Measurements from ENCODE around the gene ILF2. TPM values are rescaled to one million over a fixed set of nuclear protein-coding genes. Genes with fewer than 3 reads are reported as not detected.
"Not testable (repeated sequence)": the region's sequence is repeated elsewhere in the genome, so short reads cannot be mapped to it uniquely, and the experiment has no call there.

The ILF2 gene
- total RNA-seq, 1 experiment from 2014 or later: 315 TPM

DNA sequence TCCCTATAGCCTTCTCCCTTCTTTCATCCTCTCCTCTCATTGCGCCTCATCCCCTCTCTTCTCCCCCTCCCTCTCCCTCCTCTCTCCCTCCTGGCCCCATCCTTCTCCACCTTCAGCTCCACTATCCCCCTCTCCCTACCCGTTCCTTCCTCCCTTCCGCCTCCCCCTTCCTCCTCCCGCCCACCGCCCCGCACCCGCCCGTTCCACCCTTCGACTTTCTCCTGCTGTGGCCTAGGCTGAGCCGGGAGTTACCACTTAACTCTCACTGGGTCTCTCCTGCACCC, 9.3 kb upstream of the ILF2 start:
- DNase-seq (ENCODE audit: extremely low read depth, low read depth): no peak

DNA sequence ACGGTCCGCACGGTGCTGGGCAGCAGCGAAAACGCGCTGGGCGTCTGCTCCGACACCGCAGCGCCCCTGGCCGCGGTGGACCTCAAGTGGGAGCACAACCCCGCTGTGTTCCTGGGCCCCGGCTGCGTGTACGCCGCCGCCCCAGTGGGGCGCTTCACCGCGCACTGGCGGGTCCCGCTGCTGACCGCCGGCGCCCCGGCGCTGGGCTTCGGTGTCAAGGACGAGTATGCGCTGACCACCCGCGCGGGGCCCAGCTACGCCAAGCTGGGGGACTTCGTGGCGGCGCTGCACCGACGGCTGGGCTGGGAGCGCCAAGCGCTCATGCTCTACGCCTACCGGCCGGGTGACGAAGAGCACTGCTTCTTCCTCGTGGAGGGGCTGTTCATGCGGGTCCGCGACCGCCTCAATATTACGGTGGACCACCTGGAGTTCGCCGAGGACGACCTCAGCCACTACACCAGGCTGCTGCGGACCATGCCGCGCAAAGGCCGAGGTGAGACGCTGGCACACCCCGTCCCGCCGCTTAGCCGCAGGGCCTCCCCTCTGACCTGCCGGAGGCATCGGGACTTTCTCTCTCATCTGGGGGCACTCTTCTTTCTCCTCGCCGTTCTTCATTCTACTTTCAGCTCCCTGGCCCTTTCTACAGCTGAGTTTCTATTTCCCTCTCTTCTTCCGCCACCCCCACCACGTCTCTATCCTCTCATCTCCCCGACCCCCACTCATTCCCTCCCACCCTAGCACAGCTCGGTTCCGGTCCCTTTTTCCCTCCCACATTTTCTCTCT, 8.7 kb upstream of the ILF2 start:
- no peak for DNase-seq (ENCODE audit: extremely low read depth, low read depth)

DNA sequence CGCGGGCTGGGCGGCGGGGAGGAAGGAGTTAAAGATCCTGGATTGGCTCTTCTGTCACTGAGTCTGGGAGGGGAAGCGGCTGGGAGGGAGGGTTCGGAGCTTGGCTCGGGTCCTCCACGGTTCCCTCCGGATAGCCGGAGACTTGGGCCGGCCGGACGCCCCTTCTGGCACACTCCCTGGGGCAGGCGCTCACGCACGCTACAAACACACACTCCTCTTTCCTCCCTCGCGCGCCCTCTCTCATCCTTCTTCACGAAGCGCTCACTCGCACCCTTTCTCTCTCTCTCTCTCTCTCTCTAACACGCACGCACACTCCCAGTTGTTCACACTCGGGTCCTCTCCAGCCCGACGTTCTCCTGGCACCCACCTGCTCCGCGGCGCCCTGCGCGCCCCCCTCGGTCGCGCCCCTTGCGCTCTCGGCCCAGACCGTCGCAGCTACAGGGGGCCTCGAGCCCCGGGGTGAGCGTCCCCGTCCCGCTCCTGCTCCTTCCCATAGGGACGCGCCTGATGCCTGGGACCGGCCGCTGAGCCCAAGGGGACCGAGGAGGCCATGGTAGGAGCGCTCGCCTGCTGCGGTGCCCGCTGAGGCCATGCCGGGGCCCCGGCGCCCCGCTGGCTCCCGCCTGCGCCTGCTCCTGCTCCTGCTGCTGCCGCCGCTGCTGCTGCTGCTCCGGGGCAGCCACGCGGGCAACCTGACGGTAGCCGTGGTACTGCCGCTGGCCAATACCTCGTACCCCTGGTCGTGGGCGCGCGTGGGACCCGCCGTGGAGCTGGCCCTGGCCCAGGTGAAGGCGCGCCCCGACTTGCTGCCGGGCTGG, 7.9 kb upstream of the ILF2 start, which contains the start of gene NPR1:
TSS of gene NPR1 (plus strand) at position 170 of the 818 bp plus-strand sequence. CDS start at position 591, 421 bp downstream.
- no peak for DNase-seq (ENCODE audit: extremely low read depth, low read depth)

DNA sequence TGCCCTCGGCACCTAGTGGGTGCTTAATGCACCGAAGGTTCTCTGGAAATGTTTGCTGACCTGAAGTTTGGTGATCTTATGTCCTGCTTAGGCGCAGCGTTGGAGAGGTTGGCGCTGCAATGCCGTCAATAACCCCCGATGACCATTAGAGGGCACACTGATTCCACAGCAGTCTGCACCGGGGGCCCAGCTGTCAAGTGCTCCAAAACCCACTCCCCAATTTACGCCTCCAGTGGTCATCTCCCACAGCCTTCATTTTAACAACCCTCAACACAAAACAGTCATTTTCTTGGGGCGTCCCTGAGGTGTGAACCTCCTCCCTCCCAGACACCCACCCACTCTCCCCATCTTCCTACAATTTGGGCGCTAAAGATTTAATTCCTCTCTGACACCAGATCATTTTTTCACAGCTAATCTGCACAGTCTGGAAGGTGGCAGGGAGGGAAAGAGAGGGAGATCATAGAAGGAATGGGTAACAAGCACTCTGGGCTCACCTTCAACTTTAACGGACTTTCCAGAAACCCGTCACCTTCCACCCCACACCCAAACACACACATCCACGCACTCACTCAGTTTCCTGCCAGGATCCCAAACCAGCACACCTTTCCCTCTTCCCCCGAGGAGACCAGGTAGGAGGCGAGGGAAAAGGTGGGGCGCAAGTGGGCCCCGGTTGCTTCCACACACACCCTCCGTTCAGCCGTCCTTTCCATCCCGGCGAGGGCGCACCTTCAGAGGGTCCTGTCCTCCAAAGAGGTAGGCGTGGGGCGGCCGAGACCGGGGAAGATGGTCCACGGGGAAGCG, 7.1 kb upstream of the ILF2 start:
- peak; percentile 52 for DNase-seq (ENCODE audit: extremely low read depth, low read depth)

DNA sequence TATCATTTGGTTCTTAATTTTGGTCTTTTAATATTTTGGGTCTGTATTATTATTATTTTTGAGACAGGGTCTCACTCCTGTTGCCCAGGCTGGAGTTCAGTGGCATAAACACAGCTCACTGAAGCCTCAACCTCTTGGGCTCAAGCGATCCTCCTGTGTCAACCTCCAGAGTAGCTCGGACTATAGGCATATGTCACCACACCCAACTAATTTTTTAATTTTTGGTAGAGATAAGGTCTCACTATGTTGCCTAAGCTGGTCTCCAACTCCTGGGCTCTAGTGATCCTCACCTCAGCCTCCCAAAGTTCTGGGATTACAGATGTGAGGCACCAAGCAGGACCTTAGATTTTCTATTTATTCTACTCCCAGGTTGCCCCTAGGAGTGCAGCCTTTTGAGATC, 2.7 kb upstream of the ILF2 start:
- no peak for DNase-seq (ENCODE audit: extremely low read depth, low read depth)

DNA sequence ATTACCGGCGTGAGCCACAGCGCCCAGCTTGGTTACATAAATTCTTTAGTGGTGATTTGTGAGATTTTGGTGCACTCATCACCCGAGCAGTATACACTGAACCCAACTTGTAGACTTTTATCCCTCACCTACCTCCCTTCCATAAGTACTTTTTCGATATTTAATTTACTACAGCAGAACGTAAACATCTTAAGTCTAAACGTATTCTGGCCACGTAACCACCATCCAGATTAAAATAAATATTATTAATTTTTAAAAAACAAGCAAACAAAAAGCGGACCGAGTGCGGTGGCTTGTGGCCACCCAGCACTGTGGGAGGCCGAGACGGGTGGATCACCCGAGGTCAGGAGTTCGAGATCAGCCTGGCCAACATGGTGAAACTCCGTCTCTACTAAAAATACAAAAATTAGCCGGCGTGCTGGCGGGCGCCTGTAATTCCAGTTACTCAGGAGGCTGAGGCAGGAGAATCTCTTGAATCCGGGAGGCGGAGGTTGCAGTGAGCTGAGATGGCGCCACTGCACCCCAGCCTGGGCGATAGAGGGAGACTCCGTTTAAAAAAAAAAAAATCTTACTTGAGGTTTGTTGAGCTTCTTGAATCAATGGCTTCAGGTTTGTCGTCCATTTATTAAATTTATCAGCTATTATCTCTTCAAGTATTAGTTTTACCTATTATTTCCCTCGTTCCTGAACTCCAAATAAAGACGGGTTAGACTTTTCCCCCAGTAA, 998 bp upstream of the ILF2 start:
- not testable (repeated sequence) for DNase-seq (ENCODE audit: extremely low read depth, low read depth)

DNA sequence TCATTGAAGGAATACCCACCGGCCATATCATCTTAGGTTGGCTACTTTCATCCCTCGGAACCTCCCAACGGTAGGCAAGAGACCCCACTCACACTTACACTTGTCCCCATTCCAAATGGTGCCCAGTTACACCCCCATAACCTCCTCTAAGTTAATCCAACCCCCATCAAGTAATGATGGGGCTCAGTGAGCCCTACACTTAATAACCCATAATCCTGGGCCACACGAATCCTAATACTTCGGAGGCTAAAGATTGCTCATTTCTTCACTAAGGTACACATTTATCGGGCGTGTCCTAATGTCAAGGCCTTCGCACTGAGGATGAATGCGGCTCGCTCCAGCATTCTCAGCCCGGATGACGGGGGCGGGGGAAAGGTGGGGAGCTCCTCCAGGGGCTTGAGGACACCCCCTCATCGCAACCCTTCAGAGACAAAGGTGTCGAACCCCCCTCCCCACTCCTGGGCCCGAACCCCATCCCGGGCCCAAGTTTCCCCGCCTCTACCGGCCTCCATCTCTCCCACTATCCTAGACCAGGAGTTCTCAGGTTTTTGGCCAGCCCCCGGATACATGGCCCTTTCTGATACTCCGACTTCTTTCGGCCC, 435 bp downstream of the ILF2 start:
- DNase-seq (ENCODE audit: extremely low read depth, low read depth): no peak

DNA sequence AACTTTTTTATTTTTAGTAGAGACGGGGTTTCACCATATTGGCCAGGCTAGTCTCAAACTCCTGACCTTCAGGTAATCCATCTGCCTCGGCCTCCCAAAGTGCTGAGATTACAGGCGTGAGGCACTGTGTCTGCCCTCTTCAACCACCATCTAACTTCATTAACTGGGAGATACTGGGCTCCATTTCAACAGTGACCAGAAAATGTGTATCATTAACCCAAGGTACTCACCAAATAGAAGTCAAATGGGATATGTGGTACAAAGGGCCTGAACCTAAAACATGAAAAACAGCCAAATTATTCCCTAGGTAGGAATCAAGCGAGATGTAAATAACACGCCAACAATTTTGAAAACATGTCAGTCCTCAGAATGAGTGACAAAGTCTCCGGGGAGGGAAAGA, 1.2 kb downstream of the ILF2 start:
- no peak for DNase-seq (ENCODE audit: extremely low read depth, low read depth)

DNA sequence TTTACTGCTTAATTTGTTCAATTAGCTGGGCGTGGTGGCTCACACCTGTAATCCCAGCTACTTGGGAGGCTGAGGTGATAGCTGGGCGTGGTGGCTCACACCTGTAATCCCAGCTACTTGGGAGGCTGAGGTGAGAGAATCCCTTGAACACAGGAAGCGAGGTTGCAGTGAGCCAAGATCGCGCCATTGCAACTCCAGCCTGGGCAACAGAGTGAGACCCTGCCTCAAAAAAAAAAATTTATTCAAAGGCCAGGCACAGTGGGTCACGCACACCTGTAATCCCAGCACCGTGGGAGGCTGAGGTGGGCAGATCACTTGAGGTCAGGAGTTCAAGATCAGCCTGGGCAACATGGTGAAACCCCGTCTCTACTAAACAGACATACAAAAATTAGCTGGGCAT, 2.1 kb downstream of the ILF2 start:
- DNase-seq (ENCODE audit: extremely low read depth, low read depth): not testable (repeated sequence)

DNA sequence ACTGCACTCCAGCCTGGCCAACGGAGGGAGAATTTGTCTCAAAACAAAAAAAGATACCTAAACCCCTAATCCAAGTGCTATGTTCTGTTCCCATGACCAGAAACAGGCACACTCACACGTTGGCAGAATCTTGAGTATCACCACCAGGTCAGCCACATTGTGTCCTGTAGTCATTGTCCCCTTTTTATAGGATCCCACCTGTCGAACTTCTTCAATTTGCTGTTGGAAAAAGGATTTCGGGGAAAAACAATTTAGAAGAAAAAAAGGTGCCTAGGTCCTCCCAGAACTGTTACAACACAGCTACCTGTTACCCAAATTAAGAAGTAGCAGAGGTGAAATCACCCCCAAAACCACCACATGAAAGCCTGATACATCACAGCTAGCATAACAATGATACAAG, 3.4 kb downstream of the ILF2 start:
- DNase-seq (ENCODE audit: extremely low read depth, low read depth): no peak

DNA sequence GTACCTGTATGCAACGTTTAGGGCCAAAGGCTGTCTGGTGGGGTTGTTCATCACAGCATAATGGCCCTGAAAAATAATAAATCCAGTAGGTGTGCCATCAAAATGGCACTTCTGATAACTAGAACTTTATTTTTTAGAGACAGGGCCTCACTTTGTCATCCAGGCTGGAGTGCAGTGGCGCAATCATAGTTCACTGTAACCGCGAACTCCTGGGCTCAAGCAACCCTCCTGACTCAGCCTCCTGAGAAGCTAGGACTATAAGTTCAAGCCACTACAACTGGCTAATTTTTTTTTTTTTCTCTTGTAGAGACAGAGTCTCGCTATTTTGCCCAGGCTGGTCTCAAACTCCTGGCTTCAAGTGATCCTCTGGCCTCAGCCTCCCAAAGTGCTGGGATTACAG, 7.6 kb downstream of the ILF2 start:
- DNase-seq (ENCODE audit: extremely low read depth, low read depth): no peak

DNA sequence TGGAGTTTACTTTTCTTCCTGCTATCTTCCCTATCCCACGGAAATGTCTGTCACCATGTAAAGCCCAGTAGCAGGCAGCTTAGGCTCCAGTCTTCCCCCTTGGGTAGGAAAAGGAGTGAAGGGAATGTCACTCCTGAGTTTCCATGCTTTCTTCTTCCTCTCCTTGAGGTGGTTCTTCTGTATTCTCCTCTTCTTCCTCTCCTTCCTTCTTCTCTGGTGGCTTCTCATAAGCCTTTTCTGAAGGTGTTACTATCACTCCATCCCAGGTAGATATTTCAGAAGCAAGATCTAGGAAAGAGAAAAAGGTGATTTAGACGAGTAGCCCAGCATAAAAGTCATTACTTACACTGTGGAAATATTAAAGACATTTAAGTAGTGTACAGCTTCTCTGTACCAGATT, 8.5 kb downstream of the ILF2 start:
- no peak for DNase-seq (ENCODE audit: extremely low read depth, low read depth)

DNA sequence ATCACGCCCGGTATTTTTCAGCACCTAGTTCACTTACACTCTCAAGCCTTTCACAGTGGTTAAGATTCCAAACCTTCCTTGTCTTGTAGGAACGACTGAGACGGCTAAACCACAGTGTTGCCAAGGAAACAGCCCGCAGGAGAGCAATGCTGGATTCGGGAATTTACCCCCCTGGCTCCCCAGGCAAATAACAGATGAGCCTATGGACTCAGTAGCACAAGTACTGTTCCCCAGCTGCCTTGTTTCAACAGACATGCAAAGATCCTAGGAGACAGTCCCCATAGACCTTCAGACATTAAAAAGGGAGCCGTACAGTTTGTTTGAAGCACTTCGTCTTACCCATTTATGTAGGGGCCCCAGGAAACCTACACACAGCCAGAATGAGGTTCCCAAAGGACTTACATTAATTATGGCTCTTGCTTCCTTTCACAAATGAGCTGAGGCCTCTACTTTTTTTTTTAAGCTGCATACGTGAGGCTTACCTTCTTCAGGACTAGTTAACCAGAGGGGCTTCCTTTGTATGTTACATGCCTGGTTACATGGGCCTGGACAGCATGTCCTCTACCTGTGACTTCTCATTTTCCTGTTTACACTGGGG, 9.6 kb downstream of the ILF2 start:
- DNase-seq (ENCODE audit: extremely low read depth, low read depth): no peak

DNA sequence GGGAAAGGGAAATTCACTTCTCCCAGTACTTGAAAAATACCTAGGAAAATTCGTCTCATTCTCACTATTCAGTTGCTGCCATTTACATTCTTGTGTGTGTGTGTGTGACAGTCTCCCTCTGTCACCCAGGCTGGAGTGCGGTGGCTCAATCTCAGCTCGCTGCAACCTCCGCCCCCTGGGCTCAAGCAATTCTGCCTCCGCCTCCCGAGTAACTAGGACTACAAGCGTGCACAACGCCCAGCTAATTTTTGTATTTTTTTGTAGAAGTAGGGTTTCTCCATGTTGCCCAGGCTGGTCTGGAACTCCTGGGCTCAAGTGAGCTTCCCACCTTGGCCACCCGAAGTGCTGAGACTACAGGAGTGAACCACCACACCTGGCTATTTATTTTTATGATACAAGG, 11.1 kb downstream of the ILF2 start:
- DNase-seq (ENCODE audit: extremely low read depth, low read depth): no peak

DNA sequence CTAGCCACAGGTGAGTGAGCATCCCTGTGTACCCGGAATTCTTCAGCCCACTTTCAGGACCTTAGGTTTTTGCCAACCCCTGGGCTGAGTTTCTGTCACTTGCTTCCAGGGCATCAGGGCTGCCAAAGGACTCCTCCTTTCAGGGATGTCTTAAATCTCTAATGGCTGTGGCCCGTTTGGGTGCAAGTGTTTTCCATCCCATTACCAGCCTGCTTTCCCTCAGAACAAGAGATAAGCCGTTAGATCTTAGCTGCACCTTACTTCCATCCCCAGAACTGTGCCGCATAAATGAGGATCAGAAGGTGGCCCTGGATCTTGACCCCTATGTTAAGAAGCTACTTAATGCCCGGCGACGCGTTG, 11.6 kb downstream of the ILF2 start:
- no peak for DNase-seq (ENCODE audit: extremely low read depth, low read depth)

DNA sequence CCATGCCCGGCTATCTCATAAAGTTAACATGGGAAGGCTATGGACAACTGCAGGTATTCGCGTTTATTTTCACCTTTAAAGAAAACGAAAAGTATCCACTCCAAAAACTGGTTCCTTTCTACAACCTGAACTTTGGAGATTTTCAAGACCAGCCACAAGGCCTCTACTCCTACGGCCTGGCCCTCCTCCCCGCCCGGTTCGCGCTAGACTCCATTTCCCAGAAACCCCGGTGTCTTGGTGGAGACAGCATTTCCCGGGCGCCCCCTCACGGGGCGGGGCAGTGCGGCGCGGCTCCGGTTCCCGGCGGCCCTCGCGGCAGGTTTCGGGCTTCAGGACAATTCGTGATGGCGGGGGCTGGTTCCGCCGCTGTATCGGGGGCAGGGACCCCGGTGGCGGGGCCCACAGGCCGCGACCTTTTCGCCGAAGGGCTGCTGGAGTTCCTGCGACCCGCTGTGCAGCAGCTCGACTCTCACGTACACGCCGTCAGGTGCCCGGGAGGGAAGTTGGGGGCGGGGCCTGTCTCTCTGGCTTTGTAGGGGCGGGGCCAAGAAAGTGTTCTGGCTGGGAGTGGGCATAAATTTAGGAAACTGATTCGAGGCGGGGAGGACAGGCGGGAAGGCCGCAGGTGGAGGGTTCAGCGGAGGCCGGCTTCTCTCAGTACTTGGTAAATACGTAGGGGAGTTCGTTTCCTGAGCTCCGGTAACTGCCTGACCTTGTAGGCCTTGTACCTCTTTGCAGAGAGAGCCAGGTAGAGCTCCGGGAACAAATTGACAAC, 12.2 kb downstream of the ILF2 start, which contains the start of gene SNAPIN:
TSS of gene SNAPIN (plus strand) at position 304 of the 775 bp plus-strand sequence. CDS start at position 345, 41 bp downstream.
- peak; percentile 89 for DNase-seq (ENCODE audit: extremely low read depth, low read depth)

DNA sequence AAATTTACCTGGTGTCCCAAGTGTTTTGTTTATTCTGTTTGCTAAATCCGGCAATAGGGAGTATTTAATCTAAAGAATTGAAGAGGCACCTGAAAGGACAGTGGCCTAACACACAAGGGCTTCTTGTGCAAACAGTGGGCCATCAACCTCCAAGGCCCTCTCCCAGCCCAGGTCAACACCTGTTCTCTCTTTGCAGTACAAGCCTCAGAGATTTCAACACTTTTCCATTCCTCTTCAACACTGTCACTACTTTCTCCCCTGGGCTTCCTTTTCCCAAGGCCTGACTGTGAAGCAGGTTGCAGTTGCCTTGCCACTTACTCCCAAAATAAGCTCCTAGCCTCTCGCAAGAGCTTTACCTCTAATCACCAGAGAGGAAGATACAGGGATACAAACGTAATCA, 15.5 kb downstream of the ILF2 start:
- DNase-seq (ENCODE audit: extremely low read depth, low read depth): no peak

DNA sequence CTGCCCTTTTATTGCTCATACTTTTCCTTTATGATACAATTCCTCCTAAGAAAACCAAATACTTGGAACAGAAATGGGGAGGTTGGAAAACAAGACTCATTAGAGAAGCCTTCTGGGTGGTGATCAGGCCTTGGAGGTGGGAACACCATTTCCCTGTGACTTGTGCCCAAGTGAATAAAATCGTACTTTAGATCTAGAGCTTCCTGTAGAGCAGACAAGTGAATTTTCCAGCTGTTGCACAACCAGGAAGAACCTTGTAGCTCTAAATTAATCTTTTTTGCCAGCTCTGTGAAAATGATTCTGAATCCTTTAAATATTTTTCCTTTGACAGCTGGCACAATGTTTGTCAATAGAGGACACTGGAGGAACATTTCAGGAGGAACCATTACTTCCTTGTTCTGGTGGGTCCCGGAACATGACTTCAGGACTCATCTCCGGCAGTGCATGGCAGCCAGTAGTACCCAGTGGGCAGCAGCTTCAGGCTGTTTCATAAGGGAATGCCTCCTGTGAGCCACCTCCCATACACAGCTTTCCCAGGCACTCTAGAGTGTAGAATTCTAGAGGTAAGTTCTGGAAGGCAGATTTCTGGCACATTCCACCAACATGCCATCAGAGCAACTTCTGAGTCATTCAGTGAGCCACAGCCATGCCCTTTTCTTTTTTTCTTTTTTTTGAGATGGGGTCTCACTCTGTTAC, 17.8 kb downstream of the ILF2 start:
- DNase-seq (ENCODE audit: extremely low read depth, low read depth): no peak
